AG04450 (cell line): ENCODE results near the gene FOXA3. TPM values are rescaled to one million over a fixed set of nuclear protein-coding genes. Genes with fewer than 3 reads are reported as not detected.

ENCODE experiments used
- CTCF ChIA-PET: fragments of 300-600, 350-600 bp; formaldehyde crosslinking; extraction: SDS; loops from one replicate; lab custom pipeline; 2022; ENCODE audit warnings: antibody characterized with exemption, inconsistent platforms; lab: Charles Lee
- POLR2A ChIA-PET: fragments of 350-600 bp; formaldehyde crosslinking; extraction: SDS; loops from one replicate; lab custom pipeline; 2021; ENCODE audit warnings: antibody characterized with exemption, inconsistent platforms; lab: Yijun Ruan, JAX
- DNase-seq: peaks from one replicate; pipeline ENCODE4 v3.0.0-alpha.2; 2011; ENCODE audit warnings: low read depth, low spot score
- H3K27ac ChIP-seq: one replicate; pipeline ENCODE4 v1.5.1; 2012; ENCODE audit warnings: low read depth, low read length, control low read depth
- H3K27me3 ChIP-seq: one replicate; pipeline ENCODE4 v1.6.0; 2012; ENCODE audit warnings: low read length; ENCODE audit not compliant: control insufficient read depth, insufficient read depth
- H3K4me3 ChIP-seq: 2 replicates; pipeline ENCODE4 v1.5.1; 2011; ENCODE audit warnings: mild to moderate bottlenecking, low read depth, low read length, control low read depth
- H3K9me3 ChIP-seq: 2 replicates; pipeline ENCODE4 v1.5.1; 2012; ENCODE audit warnings: low read length; ENCODE audit not compliant: control insufficient read depth, insufficient read depth
- CTCF ChIP-seq: IDR thresholded peaks from 2 replicates; pipeline ENCODE4 v1.5.1; 2011; ENCODE audit warnings: low read depth, low read length, control low read depth, inconsistent platforms
- polyA plus RNA-seq: library from polyadenylated mRNA; depleted of rRNA; stranded (reverse); fragments of >200 nt; gene quantifications from 2 replicates; pipeline ENCODE4 v1.2.3, GENCODE V29; 2011

FOXA3 gene
- polyA plus RNA-seq, 1 experiment = not detected

GRCh38 chr19:45881082-45881908 lies 17.2 kb downstream of the FOXA3 start:
- H3K27me3 ChIP-seq = no peaks in the 10 kb centered on the region
- H3K27ac ChIP-seq = no peak overlapping the region
- ChIA-PET POLR2A (no interaction called here), CTCF (interaction anchor here (1.0 to 2.5 kb wide), 3 partner anchors 16 to 64 kb away, joined by 5 to 22 read pairs (median 5); partner anchors contain the start of genes FOXA3 and SYMPK)
- H3K4me3 ChIP-seq = no peak overlapping the region
- TF ChIP-seq CTCF = no peak
- no peak for DNase-seq
- peaks cover 6% of the 10 kb centered on the region; the same call in 1 of the 2 replicates for H3K9me3 ChIP-seq

- Histone ChIP-seq H3K4me3 (no peak overlapping the region), H3K9me3 (peaks cover 6% of the 10 kb centered on the region; the same call in 1 of the 2 replicates), H3K27me3 (no peaks in the 10 kb centered on the region), H3K27ac (no peak overlapping the region)
- POLR2A ChIA-PET = no interaction called here
- no peak for TF ChIP-seq CTCF
- CTCF ChIA-PET = interaction anchor here (1.0 to 2.5 kb wide), 3 partner anchors 17 to 65 kb away, joined by 4 to 22 read pairs (median 5); partner anchors contain the start of genes FOXA3 and SYMPK
- DNase-seq = no peak
Measured at GRCh38 chr19:45881909-45882528, 17.9 kb downstream of the FOXA3 start.

DNA sequence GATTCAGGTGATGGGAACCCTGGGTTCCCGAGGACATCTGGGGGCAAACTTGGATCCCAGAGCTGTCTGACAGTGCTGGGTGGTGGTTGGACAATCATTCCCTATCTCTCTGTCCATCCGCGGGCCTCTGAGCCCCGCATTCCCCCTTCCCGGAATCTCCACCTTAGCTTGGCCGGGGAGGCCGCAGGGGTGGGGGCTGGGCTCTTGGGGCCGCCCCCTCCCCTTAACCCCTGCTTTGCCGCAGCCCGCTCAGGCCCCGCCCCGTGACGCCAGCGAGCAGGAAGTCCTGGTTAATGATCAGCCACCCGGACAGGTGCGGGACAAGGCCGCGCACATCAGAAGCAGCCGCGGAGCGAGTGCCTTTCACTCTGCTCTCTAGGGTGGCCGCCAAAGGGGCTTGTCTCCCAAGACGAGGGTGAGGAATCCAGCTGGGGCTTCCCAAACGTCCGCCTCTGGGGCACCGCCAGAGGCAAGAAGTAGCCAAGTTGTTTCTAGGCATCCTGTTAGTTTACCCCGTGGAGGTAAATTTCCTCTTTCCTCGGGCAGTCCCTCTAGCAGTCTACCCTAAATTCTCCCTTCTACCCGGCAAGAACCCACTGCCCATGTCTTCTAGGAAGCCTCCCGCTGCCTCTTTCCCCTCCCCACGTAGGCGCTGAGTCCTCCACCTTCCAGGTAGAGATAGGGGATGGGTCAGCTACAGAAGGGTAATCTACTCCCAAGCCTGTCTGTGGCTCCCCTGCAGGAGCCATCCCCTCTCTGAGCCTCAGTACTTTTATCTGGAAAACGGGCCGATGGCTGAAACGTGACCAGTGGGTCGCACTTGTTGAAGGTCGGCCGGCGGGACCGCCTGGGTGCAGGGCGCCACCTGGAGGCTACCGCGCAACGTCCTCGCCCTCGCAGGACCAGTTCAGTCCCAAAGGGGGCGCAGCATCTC lies 18.8 kb downstream of the FOXA3 start:
- peak; percentile 60 for DNase-seq
- H3K9me3 ChIP-seq = peaks cover 6% of the 10 kb centered on the region; the same call in 1 of the 2 replicates
- CTCF ChIA-PET = interaction anchor here (0.6 to 2.5 kb wide), 7 partner anchors 18 to 134 kb away, joined by 3 to 22 read pairs (median 4); partner anchors contain the start of genes FOXA3 and SYMPK
- no peaks in the 10 kb centered on the region for H3K27me3 ChIP-seq
- H3K27ac ChIP-seq = no peak overlapping the region
- TF ChIP-seq CTCF = peak; percentile 98
- H3K4me3 ChIP-seq = 0 out of 2 replicates have a peak overlapping the region, but pooled peaks have one; percentile 17
- POLR2A ChIA-PET = no interaction called here

- H3K27ac ChIP-seq = no peak overlapping the region
- POLR2A ChIA-PET = no interaction called here
- TF ChIP-seq CTCF = no peak
- DNase-seq = no peak
- no peak overlapping the region for H3K4me3 ChIP-seq
- CTCF ChIA-PET = interaction anchor here (2.5 kb wide), 1 partner anchor 19 kb away, joined by 22 read pairs; the partner anchor contains the start of genes FOXA3 and SYMPK
- no peaks in the 10 kb centered on the region for H3K27me3 ChIP-seq
- peaks cover 6% of the 10 kb centered on the region; the same call in 1 of the 2 replicates for H3K9me3 ChIP-seq
Measured at GRCh38 chr19:45883586-45883880, 19.4 kb downstream of the FOXA3 start.
